ENCODE data around the gene CCDC170.

Gene CCDC170

DNA sequence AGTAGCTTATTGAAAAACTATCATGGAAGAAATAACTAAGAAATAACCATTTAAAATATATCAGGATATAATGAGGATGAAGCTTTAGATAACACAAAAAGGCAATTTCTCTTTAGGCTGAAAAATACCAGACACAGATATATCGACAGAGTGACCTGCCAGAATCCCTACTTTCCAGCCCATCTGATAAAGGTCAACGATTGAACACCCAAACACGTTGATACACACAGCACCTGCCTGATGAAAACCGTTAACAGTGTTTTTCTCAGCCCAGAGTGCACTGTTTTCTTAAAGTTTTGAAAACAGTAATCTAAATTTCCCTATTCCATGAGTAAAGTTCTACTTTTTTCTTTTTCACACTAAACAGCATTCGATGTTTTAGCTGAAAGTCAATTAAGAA, 170.6 kb downstream of the CCDC170 start:
- TF ChIP-seq, protein P1, sequence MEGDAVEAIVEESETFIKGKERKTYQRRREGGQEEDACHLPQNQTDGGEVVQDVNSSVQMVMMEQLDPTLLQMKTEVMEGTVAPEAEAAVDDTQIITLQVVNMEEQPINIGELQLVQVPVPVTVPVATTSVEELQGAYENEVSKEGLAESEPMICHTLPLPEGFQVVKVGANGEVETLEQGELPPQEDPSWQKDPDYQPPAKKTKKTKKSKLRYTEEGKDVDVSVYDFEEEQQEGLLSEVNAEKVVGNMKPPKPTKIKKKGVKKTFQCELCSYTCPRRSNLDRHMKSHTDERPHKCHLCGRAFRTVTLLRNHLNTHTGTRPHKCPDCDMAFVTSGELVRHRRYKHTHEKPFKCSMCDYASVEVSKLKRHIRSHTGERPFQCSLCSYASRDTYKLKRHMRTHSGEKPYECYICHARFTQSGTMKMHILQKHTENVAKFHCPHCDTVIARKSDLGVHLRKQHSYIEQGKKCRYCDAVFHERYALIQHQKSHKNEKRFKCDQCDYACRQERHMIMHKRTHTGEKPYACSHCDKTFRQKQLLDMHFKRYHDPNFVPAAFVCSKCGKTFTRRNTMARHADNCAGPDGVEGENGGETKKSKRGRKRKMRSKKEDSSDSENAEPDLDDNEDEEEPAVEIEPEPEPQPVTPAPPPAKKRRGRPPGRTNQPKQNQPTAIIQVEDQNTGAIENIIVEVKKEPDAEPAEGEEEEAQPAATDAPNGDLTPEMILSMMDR (IDR thresholded peaks at IDR 0.05; ENCODE audit: low read depth, low read length) = no peak
- no peak for DNase-seq (ENCODE audit: low read depth in 2 of 2)

DNA sequence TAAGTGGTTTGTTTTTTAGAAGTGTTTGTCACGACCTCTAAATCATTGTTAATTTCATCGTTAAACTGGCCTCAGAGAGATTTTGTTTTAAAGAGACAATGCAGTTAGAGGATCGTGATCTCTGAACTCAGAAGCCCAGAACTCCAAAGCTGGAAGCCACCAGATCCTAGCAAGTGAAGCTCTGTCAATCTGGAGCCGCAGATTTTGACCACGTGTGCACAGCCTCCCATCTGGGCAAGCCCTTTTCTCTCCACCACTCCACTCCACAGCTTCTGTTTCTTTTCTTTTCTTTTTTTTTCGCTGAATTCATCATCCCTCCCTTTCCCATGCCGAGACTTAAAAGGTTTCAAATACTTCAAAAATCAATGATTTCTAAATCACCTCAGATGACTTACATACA, 171.5 kb downstream of the CCDC170 start:
- no peak overlapping the region for H3K4me3 ChIP-seq (replicated peaks in 1 of 2; ENCODE audit: low read depth in 2 of 2, low read length in 2 of 2)
- DNase-seq (ENCODE audit: low read depth in 2 of 2) = no peak
- TF ChIP-seq, protein P1 (IDR thresholded peaks at IDR 0.05; ENCODE audit: low read depth, low read length) = no peak

More for the DNA sequence above, 170.6 kb downstream of the CCDC170 start:
- no peak overlapping the region for H3K4me3 ChIP-seq (replicated peaks in 1 of 2; ENCODE audit: low read depth in 2 of 2, low read length in 2 of 2)

DNA sequence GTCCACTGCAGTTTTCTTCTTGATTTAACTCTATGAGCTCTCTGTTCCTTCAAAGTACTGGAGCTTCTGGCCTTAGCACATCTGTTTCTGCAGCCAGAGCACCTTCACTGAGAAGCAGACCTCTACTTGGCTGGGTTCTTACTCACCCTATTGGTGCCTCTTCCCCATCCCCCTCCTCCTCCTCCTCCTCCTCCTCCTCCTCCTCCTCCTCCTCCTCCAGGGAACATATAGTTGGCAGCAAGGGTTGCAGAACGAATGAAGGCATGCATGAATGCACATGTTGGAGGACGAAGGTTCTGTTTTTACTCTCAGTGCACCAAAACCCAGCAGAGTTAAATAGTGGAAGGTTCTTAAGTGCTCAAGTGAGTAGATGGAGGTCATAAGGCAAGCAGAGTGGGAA, 172.7 kb downstream of the CCDC170 start:
- DNase-seq (ENCODE audit: low read depth in 2 of 2) = no peak
- no peak overlapping the region for H3K4me3 ChIP-seq (replicated peaks in 1 of 2; ENCODE audit: low read depth in 2 of 2, low read length in 2 of 2)
- TF ChIP-seq, protein P1 (IDR thresholded peaks at IDR 0.05; ENCODE audit: low read depth, low read length) = no peak

DNA sequence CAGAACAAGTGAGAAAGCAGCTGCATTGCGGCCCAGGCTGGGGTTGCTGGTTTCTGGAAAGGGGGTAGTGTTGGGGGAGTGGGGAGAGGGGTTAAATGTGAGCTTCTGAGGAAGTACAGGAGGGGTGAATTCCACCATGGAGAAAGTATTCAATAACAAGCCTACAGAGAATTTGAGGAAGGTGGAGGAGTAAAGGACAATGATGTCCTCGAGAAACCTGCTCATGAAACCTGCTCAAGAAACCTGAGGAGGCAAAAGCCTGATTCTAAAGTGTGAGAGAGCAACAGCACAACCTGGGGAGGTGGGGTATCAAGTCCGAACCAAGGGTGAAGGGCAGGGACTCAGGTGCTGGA, 175.4 kb downstream of the CCDC170 start:
- TF ChIP-seq, protein P1 (IDR thresholded peaks at IDR 0.05; ENCODE audit: low read depth, low read length) = no peak
- H3K4me3 ChIP-seq (replicated peaks in 1 of 2; ENCODE audit: low read depth in 2 of 2, low read length in 2 of 2) = no peak overlapping the region
- no peak for DNase-seq (ENCODE audit: low read depth in 2 of 2)

DNA sequence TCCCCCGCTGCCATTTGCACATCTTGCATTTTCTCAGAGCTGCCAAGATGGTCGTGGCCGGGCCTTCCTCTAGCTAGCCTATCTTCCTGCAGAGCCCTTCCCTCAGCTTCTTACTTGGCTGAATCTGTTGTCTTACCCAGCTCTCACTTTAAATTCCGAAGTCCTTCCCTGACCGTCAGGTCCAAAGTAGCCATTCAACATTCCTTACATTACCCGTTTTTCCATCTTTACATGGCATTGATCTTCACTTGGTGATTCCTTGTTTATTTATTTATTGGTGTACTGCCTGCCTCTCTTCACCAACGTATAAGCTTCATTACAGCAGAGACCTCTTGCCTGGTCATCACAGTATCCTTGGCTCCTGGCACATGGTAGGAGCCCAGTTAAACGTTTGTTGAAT, 176.3 kb downstream of the CCDC170 start:
- TF ChIP-seq, protein P1 (IDR thresholded peaks at IDR 0.05; ENCODE audit: low read depth, low read length) = no peak
- H3K4me3 ChIP-seq (replicated peaks in 1 of 2; ENCODE audit: low read depth in 2 of 2, low read length in 2 of 2) = no peak overlapping the region
- DNase-seq (ENCODE audit: low read depth in 2 of 2) = no peak

Measured in cardiac fibroblast (primary cell).